ENCODE data around the gene SMIM28. TPM values are rescaled to one million over a fixed set of nuclear protein-coding genes. Genes with fewer than 3 reads are reported as not detected.

Gene SMIM28
- total RNA-seq = not detected in 2 replicates

GRCh38 chr6:138377844-138378243, at the start of gene SMIM28:
Gene SMIM28 (plus strand): TSS chr6:138377905. CDS start chr6:138378073, 168 bp downstream.

GRCh38 chr6:138403801-138404665, 26.3 kb downstream of the SMIM28 start, which contains the start of gene HEBP2:
Gene HEBP2 (plus strand): TSS chr6:138404223. CDS start chr6:138404496, 273 bp downstream.

Other genes with a start within 250 kb of the SMIM28 start
- gene ARFGEF3, start 216.0 kb upstream of the SMIM28 start, total RNA-seq = 1.7 and 4.8 TPM in 2 replicates
- gene PBOV1, start 159.4 kb upstream of the SMIM28 start, total RNA-seq = not detected in 2 replicates
- gene HEBP2, start 26.3 kb downstream of the SMIM28 start, total RNA-seq = 21.7 and 23.1 TPM in 2 replicates
- 16.1 and 21.8 TPM in 2 replicates for gene NHSL1, start 121.6 kb downstream of the SMIM28 start, total RNA-seq

Measured in endothelial cell of coronary artery (primary cell).